GM18505 (cell line): ENCODE results near the gene DRG1.
"Not testable (repeated sequence)": the region's sequence is repeated elsewhere in the genome, so short reads cannot be mapped to it uniquely, and the experiment has no call there.

Experiments
- ATAC-seq: cut with Tn5 transposase; IDR thresholded peaks from one replicate; pipeline ENCODE4 v1.9.1; 2021; ENCODE audit not compliant: unreplicated experiment
- POLR2A ChIP-seq: IDR thresholded peaks from 4 replicates; pipeline ENCODE4 v1.6.1; 2011; ENCODE audit warnings: borderline replicate concordance; ENCODE audit not compliant: insufficient read depth, insufficient read length; ENCODE audit errors: extremely low read depth

The DRG1 gene, protein sequence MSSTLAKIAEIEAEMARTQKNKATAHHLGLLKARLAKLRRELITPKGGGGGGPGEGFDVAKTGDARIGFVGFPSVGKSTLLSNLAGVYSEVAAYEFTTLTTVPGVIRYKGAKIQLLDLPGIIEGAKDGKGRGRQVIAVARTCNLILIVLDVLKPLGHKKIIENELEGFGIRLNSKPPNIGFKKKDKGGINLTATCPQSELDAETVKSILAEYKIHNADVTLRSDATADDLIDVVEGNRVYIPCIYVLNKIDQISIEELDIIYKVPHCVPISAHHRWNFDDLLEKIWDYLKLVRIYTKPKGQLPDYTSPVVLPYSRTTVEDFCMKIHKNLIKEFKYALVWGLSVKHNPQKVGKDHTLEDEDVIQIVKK

DNA sequence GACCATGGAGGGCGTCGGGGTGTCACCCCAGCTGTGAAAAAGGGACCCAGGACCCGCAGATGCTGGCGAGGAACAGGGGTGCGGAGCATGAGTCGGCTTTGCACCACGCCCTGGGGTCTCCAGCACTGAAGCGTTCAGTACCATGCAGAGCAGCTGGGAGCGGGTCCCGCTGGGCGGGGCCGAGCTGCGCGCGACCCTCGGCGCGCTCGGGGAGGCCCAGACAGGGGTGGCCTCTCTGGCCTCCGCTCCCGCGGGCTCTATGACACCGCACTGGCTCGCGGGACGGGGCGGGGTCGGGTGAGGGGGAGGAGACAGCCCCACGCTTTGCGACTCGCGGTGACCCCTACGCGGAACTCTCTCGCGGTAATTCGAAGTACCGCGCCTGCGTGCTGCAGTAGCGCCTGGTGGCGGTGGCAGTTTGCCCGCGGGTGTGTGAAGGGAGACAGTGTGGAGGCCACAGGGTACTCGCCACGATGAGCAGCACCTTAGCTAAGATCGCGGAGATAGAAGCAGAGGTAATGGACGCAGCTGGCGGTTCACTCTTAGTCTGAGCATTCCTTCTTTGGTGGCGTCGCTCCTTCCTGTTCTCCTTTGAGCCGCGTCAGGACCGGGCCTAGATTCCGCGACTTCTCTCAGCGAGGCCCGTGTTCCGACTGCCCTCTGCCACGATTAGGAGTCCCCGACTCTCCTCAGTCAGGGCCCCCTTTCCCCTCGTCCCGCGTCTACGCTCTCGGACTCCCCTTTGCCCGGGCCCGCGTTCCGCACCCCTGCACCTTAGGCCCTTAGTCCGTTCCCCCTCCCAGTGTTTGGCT lies at the start of gene DRG1:
Gene DRG1 (plus strand): TSS at position 394 of the 812 bp plus-strand sequence. CDS start 80 bp downstream, at position 474.
- peak; percentile 86 for ATAC-seq
- TF ChIP-seq POLR2A: peak; percentile 98

DNA sequence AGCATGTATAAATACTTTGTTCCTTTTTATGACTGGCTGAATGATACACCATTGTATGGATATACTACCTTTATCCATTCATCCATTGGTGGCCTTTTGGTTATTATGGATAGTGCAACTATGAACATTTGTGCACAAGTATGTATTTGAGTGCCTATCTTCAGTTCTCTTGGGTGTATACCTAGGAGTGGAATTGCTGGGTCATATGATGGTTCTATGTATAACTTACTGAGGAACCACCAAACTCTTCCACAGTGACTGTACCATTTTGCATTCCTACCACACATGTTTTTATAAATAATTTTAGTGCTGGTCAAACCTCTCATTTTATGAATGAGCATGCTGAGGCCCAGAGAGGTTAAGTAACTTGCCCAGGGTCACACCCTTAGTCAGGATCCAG lies 49.4 kb upstream of the DRG1 start:
- ATAC-seq: no peak

DNA sequence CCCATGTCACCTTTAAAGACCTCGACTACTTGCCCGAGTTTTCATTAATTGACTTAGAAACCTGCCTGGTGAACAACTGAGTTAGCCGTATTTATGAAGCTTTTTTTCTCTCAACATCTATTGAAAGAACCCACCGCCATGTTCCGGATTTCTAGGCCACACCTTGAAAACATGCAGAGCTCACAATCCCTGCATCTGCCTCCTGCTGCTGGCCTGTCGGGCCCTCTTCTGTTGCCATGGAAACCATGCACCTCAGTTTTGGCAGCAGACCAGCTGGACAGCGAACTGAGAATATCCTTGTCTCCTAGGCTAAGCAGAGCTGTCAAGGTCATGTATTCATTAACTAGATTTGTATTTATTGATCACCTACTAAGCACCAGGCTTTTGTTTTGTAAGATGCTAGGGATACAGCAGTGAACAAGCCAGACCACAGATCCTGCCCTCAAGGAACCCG lies 49.0 kb upstream of the DRG1 start:
- no peak for ATAC-seq
- no peak for TF ChIP-seq POLR2A

More for the DNA sequence above, 49.4 kb upstream of the DRG1 start:
- TF ChIP-seq POLR2A: no peak

DNA sequence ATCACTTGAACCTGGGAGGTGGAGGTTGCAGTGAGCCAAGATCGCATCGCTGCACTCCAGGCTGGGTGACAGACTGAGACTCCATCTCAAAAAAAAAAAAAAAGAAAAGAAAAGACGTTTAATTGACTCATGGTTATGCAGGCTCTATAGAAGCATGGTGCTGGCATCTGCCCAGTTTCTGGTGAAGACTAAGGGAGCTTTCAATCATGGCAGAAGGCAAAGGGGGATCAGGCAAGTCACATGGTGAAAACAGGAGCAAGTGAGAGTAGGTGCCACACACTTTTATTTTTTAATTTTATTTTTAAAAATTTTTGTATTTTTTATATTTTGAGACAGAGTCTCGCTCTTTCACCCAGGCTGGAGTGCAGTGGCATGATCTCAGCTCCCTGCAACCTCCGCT lies 44.9 kb upstream of the DRG1 start:
- no peak for TF ChIP-seq POLR2A
- no peak for ATAC-seq

DNA sequence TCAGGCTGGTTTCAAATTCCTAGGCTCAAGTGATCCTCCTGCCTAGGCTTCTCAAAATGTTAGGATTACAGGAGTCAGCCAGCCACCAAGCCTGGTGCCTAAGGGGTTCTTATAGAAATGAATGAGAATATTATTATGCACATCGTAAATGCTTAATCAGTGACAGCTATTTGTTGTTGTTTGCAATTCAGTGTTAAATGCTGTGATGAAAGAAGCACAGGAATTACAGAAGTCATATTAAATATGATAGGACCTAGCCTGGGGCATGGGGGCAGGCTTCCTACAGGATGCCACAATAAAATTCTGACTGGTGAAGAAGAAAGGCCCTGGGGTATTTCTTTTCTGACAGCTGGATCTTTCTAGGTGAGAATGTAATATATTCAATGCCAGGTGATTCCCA lies 39.4 kb upstream of the DRG1 start:
- no peak for ATAC-seq

DNA sequence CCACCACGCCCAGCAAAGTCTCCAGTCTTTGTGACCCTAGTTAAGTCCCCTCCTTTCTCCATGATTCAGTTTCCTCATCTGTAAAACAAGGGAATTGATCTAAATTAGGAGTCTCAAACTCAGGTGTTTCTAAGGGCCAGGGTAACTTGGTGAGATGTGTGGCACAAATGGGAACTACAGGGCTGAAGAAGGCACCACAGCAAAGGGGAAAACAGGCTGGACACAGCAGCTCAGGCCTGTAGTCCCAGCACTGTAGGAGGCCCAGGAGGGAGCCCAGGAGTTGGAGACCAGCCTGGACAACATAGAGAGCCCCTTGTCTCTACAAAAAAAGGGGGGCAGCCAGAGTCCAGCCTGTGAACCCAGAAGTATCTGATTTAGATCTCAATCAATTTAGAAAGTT lies 37.7 kb upstream of the DRG1 start:
- no peak for TF ChIP-seq POLR2A
- no peak for ATAC-seq

More for the DNA sequence above, 39.4 kb upstream of the DRG1 start:
- TF ChIP-seq POLR2A: no peak

DNA sequence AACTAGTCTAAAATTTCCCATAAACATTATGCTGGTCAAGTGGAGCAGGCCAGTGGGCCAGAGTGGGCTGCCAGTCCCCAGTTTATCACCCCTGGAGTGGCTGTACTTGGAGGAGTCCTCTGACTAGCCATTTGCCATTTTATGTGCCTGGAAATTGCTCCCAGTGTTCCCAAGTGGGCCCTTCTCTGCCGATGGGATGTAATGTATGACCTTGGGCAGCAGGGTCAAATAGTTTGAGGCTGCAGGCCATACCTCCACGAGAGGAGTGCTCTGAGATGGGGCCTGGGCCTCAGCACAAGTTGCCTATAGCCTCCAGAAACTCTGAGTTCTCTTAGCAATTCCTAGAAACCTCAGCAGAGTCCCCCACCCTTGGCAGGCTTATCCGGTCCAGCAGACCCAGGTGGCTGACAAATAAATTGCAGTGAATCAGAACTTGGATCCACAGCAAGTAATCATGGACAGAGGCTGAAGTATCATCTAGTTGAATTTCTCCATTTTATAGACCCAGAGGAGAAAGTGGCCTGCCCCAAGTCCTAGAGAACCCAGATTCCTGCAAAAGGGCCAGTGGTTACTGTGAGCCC lies 35.4 kb upstream of the DRG1 start:
- no peak for TF ChIP-seq POLR2A
- no peak for ATAC-seq

DNA sequence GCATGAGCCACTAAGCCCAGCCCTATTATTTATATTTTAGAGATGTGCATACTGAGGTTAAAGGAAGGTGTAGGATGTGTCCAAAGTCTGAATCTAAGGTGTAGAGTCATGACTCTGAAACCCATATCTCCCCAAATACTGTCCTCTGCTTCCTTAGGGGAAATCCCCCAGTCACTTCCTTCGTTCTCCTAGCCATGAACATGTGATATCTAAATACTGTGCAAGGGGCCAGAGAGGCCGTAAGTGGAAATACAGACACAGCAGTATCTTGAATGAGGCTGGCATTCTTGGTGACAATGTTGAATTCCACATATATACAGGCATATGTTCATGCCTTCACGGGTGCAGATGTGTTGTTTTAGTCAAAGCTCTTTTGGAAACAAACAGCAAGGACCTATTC lies 32.0 kb upstream of the DRG1 start:
- no peak for TF ChIP-seq POLR2A
- ATAC-seq: no peak

DNA sequence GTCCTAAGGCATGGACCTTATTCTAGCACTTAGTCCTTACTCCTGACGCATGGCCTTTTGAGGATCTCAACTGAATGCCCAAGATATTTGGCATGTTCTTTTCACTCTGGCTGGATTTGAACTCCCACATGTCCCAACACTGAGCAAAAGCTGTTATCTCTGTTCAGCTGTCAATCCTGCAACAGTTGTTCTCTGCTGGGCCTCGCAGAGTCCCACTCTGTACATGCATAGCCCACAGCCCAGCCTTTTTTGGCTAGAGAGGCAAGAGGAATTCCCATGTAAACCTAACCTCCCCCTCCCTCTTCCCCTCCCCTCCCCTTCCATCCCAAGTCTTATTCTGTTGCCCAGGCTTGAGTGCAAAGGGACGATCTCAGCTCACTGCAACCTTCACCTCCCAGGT lies 21.8 kb upstream of the DRG1 start:
- no peak for TF ChIP-seq POLR2A
- ATAC-seq: no peak

DNA sequence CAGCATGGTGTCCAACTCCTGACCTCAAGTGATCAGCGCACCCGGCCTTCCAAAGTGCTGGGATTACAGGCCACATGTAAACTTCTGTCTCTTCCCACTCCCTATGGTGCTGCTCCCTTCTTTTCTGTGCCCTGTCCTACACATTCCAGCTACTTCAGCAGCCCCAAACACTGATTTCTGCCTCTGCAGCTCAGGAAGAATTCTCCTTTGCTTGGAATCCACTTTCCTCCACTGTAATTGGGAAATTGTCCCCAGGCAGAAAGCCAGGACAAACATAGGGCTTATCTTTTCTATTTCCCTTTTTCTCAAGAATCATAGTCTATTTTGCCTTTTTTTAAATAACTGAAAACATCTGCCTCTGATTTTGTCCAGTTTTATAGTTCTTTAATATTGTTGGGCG lies 21.3 kb upstream of the DRG1 start:
- no peak for TF ChIP-seq POLR2A
- no peak for ATAC-seq

DNA sequence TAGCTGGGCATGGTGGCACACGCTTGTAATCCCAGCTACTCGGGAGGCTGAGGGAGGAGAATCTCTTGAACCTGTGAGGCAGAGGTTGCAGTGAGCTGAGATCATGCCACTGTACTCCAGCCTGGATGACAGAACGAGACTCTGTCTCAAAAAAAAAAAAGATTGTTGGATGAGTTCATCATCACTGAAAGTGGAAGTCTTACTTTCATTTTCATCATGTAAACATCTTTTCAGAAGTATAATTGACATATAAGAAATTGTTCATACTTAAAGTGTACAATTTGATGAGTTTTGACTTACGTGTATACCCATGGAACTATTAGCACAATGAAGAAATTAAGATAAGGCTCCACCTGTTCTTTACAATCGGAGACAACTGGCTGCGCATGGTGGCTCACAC lies 20.8 kb upstream of the DRG1 start:
- ATAC-seq: not testable (repeated sequence)

DNA sequence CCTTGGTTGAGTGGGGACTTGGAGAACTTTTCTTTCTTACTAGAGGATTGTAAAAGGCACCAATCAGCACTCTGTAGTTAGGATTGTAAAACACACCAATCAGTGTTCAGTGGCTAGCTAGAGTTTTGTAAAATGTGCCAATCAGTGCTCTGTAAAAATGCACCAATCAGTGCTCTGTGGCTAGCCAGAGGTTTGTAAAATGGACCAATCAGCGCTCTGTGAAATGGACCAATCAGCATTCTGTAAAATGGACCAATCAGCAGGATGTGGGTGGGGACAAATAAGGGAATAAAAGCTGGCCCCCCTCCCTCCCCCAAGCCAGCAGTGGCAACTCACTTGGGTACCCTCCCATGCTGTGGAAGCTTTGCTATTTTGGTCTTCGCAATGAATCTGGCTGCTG lies 5.5 kb upstream of the DRG1 start:
- no peak for TF ChIP-seq POLR2A
- no peak for ATAC-seq

DNA sequence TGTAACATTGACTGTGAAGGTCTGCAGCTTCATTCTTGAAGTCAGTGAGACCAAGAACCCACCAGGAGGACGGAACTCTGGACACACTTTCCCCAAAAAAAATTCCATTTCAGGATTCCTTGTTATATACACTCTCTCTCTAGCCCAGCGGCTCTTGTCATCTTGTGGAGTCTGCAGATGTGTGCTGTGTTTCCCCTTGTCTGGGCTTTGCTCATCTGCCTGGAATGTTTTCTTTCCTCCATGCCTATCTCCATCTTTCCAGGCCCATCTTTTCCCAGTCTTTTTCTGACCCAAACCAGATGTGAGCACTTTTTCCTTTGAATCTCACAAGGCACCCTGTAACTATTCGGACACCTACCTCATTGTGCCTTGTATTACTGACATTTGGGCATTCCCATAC lies 5.1 kb upstream of the DRG1 start:
- ATAC-seq: no peak

DNA sequence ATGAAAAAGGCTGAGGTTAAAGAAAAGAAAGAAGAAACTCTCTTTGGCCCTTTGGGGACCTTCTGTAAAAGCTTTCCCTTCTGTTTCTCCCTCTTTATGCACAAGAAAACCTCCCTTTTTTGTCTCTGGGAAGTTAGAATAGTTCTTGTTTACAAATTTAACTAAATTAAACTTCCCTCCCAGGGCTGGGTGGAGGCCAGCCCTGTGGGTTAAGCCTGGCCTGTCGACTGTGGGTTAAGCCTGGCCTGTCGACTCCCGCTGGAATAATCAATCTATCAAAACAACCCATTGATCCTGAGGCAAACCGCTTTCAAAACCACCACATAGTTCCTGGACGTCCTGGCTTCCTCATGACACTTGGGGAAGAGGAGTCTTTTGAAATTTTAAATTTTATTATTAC lies 1.2 kb upstream of the DRG1 start:
- ATAC-seq: no peak
- no peak for TF ChIP-seq POLR2A

More for the DNA sequence above, 5.1 kb upstream of the DRG1 start:
- TF ChIP-seq POLR2A: no peak
